ENCODE results near the gene GOLGA6A.
"Not testable (repeated sequence)": the region's sequence is repeated elsewhere in the genome, so short reads cannot be mapped to it uniquely, and the experiment has no call there.

Gene GOLGA6A

DNA sequence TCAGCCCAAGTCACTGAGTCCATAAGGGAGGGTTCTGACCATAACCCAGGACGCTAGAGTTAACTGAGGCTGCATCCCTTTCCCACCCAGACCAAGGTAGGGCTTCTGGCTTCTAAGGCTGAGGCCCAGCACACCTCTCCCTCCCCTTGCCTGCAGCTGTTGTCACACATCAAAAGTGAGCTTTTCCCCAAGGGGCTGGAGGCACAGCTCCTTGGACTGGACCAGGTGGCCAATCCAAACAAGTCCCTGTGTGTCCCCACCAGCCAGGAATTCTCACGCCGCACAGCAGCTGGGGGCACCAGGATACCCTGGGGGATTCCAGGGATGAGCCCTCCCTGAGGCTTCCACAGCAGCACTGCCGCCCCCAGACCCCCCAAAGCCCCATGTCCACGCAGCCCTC lies 25.8 kb upstream of the GOLGA6A start:
- no peak for DNase-seq (ENCODE audit: extremely low spot score)
- TF ChIP-seq, protein P1, sequence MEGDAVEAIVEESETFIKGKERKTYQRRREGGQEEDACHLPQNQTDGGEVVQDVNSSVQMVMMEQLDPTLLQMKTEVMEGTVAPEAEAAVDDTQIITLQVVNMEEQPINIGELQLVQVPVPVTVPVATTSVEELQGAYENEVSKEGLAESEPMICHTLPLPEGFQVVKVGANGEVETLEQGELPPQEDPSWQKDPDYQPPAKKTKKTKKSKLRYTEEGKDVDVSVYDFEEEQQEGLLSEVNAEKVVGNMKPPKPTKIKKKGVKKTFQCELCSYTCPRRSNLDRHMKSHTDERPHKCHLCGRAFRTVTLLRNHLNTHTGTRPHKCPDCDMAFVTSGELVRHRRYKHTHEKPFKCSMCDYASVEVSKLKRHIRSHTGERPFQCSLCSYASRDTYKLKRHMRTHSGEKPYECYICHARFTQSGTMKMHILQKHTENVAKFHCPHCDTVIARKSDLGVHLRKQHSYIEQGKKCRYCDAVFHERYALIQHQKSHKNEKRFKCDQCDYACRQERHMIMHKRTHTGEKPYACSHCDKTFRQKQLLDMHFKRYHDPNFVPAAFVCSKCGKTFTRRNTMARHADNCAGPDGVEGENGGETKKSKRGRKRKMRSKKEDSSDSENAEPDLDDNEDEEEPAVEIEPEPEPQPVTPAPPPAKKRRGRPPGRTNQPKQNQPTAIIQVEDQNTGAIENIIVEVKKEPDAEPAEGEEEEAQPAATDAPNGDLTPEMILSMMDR (IDR thresholded peaks at IDR 0.05; ENCODE audit: control extremely low read depth, extremely low read depth, low read depth, missing control alignments): no peak
- POLR2A ChIA-PET: interaction anchor here (0.6 kb wide), 1 partner anchor 503 kb away, joined by 3 read pairs; no protein-coding TSS in a partner anchor
- CTCF ChIA-PET: interaction anchor here (0.8 kb wide), 1 partner anchor 10 kb away, joined by 3 read pairs; no protein-coding TSS in a partner anchor

DNA sequence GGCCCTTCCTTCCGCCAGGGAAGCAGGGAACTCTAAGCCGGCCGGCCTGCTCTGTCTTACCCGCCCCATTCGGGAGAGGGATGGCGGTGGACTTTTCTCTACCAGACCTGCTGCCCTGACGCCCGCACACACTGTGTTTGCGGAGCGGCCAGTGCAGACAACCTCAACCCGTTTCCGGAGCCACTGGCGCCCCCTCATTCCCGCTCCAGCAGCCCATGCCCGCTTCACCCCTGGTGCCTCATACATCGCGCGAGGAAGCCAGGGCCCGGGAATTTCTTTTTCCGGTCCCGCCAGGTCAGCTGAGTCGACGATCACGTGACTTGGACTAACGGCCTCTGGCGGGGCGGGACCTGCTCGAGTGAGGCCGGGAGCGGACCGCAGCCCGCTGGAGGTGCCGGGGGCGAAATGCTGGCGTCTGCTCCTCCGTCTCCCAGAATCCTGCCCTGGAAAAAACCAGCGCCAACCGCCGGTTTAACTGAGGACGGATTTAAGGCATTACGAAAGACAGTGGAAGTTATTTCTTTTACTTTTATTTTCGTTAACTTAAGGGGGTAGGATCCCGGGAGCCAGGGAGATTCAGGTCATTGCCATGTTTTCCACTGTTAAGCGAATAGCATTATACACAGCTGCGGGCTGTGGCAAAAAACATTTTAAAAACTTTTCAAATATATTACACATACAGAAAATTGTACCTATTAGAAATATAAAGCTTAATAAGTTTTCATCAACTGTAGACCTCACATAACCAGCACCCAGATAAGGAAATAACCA lies 17.8 kb upstream of the GOLGA6A start:
- peak; percentile 78 for DNase-seq (ENCODE audit: extremely low spot score)
- POLR2A ChIA-PET, CTCF ChIA-PET: not testable (repeated sequence)

DNA sequence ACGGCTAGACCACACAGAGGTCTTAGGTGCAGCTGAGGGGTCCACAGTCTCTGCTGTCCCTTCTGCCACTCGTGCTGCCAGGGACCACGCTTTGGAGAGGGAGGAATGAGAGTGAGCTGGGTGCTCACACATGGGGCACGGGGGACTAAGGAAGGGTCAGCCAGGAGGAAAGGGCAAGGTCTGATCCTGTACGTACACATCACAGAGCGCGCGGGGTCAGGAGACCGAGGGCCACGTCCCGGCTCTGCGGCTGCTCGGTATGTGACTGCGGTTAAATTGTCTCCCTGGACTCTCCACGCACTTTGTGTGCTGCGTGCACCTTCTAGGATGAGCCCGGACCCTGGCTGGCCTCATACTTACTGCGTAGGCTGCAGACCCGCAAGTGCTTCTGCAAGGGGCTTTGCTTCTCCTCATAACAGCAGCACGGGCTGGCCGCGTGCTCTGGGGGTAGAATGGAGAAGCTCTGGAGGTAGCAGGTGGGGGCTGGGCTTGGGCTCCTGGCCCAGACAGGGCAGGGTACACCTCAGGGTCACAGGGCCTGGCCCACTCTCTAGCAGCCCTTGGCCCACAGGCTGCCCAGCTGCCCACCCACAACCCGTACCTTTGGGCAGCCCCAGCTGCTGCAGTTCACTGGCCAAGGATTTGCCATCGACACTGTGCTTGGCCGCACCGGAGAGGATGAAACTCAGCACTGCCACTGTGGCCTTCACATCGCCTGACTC lies 14.6 kb upstream of the GOLGA6A start:
- POLR2A ChIA-PET; CTCF ChIA-PET; DNase-seq (ENCODE audit: extremely low spot score): not testable (repeated sequence)

DNA sequence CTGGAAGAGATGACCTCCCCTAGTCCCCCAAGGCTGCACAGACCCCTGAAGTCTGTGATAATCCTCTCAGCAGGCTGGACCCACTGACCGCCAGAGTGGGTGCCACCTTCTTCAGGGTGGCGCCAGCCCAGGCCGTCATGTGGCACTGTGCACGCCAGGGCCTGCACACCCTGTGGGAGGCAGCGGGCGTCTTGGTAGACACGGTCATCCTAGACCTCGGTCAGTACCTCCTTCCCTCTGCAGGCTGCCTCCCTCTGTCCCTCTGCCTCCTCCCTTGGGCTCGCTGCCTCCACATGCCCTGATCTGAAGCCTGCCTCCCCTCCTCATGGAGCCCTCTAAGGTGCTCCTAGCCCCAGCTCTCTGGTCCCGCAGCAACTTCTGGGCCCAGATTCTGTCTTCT lies 13.3 kb upstream of the GOLGA6A start:
- DNase-seq (ENCODE audit: extremely low spot score); CTCF ChIA-PET; POLR2A ChIA-PET: not testable (repeated sequence)

DNA sequence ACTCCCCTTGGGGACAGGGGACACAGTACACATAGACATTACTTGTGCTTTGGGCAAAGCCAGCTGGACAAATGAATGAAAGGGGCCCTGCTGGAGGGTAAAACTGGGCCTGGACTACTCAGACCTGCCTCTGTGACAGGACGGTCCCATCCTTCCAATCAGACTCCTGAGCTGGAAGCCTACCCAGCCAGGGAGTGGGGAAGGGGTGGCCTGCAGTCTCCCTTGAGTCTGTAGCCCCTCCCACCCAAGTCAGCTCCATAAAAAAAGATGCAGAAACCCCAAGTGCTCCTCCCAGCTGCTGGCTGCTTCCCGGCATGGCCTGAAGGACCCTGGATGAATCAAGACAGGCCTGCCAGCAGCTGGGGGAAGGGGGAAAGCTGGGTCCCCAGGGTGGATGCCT lies 12.2 kb upstream of the GOLGA6A start:
- DNase-seq (ENCODE audit: extremely low spot score); POLR2A ChIA-PET; CTCF ChIA-PET: not testable (repeated sequence)

DNA sequence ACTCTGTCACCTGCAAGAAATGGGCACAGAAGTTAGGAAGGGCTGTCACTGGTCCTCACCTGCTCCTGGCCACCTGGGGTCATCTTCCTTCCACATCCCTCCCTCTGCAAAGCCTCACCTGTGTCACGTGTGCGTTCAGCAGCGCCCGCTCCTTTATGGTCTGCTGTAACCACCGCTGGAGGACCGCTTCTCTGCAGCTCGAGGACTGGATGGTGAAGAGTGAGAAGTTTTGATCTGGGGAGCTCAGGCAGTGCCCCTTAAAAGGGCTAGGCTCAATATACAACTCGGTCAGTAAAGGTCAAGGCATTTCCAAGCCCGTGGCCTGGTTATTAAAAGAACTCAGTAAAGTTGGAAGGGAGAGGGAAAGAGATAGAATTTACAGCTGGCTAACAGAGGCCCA lies 6.6 kb downstream of the GOLGA6A start:
- CTCF ChIA-PET, POLR2A ChIA-PET: not testable (repeated sequence)

DNA sequence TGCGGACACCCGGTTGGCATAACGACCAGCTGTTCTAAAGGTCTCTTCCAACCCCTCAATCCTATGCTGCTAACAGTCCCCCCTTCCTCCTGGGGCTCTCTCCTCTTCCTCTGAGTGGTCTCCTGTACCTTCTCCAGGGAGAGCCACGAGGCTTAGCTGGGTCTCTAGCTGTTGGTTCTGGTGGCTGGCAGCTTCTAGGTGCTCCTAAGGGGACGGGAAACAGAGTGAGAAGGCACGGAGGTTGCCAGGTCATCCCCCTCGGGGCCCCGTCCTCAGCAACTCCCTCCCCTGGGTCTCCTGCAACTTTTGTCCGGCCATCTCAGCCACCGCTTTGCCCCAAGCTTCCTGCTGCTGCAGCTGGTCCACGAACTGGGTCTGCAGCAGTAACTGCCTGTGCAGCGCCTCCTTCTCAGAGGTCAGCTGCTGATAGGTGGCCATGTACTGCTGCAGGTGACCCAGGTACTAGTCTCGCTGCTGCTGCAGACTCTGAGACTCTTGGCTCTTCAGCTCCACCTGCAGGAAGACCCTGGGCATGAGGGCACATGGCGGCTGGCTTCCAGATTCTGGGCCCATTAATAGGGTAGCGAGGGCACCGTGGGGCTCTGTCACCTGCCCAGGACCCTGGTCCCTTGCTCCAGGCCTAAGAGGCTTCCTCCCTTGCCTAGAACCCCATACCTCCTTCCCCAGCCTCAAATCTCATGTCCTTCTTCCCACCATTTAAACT lies 9.6 kb downstream of the GOLGA6A start:
- CTCF ChIA-PET; POLR2A ChIA-PET; DNase-seq (ENCODE audit: extremely low spot score): not testable (repeated sequence)
- TF ChIP-seq, protein P1 (IDR thresholded peaks at IDR 0.05; ENCODE audit: control extremely low read depth, extremely low read depth, low read depth, missing control alignments): peak; percentile 52

More for the DNA sequence above, 6.6 kb downstream of the GOLGA6A start:
- DNase-seq (ENCODE audit: extremely low spot score): not testable (repeated sequence)

DNA sequence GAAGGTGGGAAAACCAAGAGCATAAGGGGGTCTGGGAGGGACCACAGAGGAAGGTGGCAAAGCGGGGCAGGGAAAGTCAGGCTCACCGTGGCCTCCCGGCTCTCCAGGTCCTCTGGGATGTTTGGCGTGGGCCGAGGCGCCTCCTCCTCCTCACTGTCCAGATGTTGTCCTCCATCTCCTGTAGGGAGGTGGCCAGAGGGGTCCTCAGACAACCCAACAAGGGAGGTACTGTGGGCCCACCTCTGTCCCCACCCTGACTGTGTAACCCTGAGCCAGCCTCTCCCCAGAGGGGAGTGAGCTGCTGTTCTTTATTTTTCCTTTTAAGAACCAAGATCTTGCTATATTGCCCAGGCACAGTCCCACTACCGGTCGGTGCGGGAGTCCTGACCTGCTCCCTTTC lies 10.2 kb downstream of the GOLGA6A start:
- CTCF ChIA-PET; DNase-seq (ENCODE audit: extremely low spot score); POLR2A ChIA-PET: not testable (repeated sequence)

DNA sequence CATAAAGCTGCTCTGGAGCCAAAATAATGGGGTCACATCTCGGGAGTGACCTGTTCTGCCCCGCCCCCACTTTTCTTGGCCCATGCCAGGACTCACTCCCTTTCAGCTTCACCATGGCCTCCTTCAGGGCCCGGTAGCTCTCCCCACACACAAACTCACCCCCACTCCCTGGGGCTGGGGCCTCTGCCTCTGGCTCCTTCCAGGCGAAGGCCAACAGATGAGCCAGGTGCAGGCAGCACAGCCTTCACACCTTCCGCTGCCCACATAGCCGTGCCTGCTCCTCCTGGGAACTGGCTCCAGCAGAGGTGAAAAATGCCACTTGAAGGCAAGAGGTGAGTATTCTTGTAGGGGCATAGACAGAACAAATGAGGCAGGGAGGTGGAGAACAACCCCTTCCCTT lies 10.7 kb downstream of the GOLGA6A start:
- CTCF ChIA-PET; DNase-seq (ENCODE audit: extremely low spot score); POLR2A ChIA-PET: not testable (repeated sequence)

DNA sequence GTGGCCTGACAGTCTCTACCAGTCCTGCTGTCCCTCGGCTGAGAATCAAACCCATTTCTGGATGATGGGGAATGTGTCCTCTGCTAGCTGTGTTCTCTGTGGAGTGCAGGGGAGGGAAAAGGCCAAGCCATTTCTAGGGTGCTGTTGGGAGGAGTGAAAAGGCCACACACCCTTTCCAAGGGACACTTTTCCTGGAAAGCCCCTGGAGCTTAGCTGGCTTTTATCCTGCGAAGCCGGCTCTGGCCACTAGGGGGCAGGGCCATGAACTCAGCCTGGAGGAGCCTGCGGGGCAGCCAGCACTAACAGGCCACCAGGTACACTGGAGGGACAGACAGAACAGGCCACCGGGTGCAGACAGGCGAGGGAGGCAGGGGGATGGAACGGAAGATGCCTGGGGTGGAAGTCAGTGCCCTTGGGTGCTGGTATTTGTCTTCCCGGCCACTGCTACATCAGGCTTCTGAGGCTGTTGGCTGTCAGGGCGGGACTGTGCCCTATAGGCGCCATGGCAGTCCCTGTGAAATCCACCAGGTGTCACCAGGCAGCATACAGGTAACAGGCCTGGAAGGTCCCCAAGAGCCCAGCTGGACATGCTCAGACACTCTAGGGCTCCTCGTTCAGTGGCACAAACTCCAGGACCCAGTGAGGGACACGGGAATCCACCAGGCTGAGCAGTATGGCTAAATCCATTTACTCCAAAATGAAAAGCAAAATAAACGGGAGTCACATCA lies 16.5 kb downstream of the GOLGA6A start:
- CTCF ChIA-PET: interaction anchor here (1.2 to 1.6 kb wide), 3 partner anchors 13 to 257 kb away, joined by 3 to 5 read pairs (median 3); no protein-coding TSS in a partner anchor
- TF ChIP-seq, protein P1 (IDR thresholded peaks at IDR 0.05; ENCODE audit: control extremely low read depth, extremely low read depth, low read depth, missing control alignments): peak; percentile 46
- DNase-seq (ENCODE audit: extremely low spot score); POLR2A ChIA-PET: not testable (repeated sequence)

DNA sequence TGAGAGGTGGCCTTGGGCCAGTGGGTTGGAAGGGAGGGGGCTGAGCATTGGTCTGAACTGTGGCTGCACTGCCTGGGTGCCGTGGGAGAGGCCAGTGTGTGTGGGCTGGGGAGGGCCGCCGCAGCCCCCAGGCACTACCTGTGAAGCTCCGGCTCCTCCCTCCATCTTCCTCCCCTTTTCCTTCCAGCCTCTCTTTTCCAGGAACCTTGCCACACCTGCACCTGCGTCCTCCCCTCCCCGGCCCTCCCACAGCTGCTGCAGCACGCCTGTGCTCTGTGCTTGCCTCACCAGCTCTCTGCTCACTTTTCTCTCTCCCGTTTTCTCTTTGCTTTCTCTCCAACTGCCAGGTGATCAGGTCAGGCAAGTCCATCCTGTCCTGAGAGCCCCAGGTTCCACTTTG lies 17.5 kb downstream of the GOLGA6A start:
- POLR2A ChIA-PET; DNase-seq (ENCODE audit: extremely low spot score): not testable (repeated sequence)
- CTCF ChIA-PET: interaction anchor here (0.9 to 1.6 kb wide), 4 partner anchors 11 to 258 kb away, joined by 3 to 5 read pairs (median 3); no protein-coding TSS in a partner anchor

DNA sequence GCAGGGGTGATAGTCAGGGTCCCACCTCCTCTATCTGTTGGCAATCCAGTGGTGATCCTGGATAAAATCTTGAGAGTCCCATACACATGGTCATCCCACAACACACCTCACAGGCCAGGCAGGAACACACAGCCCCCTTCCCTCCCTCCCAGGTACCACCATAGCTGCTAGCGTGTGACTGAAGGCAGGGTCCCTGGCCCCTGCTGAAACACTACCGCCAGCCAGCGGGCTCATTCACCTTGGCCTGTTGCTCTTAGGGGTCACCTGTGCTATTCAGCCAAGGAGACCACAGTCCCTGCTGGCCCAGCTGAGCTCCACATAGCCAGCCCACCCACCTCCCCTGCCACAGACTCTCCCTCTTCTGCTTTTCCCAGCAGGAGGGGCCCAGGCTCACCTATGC lies 18.2 kb downstream of the GOLGA6A start:
- CTCF ChIA-PET: interaction anchor here (0.9 to 1.6 kb wide), 2 partner anchors 10 to 12 kb away, joined by 3 to 5 read pairs; no protein-coding TSS in a partner anchor
- POLR2A ChIA-PET; DNase-seq (ENCODE audit: extremely low spot score): not testable (repeated sequence)

DNA sequence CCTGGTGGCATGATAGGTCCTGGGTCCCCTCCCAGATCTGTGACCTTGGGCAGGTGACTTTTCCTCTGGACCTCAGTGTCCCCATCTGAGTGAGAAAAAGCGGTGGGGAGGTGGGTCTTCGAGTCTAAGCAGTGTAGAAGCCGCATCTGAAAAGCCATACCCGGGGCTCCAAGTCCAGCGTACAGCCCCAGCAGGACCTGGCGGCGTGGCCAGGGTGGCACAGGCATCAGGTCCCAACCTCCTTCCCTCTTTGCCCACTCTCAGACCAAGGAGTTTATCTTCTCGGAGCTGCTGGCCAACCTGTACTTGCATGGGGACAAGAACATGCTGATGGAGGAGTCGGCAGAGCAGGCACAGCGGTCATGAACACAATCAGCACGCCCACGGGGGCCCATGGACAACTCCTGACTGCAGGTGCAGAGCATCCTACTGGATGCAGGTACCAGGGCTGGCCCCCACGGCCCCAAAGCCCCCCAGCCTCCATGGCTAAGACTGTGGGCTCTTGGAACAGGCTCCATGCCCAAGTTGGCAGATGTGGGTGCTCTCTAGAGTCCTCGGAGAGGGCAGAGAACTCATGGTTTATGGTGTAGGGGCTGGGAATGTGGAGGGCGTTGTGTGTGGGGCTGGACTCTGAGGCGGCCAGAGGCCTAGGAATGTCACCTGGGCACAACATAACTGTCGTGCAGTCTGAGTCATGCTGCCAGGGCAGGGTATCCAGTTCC lies 18.8 kb downstream of the GOLGA6A start:
- POLR2A ChIA-PET; CTCF ChIA-PET; DNase-seq (ENCODE audit: extremely low spot score): not testable (repeated sequence)

Measured in GM10248 (cell line).